HG02884 (cell line): Measurements from ENCODE around the gene ZNF774.
A peak's percentile ranks its signal among the peaks of the same experiment; 100 is the strongest.
"Not testable (repeated sequence)": the region's sequence is repeated elsewhere in the genome, so short reads cannot be mapped to it uniquely, and the experiment has no call there.

Experiments used
- ATAC-seq: cut with Tn5 transposase; IDR thresholded peaks from one replicate; pipeline ENCODE4 v1.9.1; 2021; ENCODE audit warnings: mild to moderate bottlenecking, moderate library complexity; ENCODE audit not compliant: unreplicated experiment

The ZNF774 gene

DNA sequence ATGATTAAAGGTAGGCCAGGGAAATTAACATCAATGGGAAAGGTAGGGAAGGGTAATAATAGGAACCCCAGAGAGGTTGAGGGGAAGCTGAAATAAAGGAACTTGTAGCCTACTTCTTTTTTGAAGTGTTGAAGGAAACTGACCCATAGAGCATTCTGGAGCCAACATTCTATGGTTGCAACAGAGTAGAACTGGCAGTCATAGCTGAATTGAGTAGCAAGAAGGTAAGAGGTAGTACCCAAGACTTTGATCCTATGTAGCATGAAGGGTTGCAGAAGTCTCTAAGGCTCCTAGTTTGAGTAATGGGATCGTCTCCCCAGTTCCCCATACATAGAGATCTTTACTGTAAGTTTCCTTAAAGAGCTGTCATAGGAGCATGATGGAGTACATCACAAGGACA lies 7.4 kb upstream of the ZNF774 start:
- no peak for ATAC-seq

- no peak for ATAC-seq
Measured at GRCh38 chr15:90345857-90346256, 6.2 kb upstream of the ZNF774 start.

GRCh38 chr15:90347431-90348065 lies 4.5 kb upstream of the ZNF774 start:
- not testable (repeated sequence) for ATAC-seq

DNA sequence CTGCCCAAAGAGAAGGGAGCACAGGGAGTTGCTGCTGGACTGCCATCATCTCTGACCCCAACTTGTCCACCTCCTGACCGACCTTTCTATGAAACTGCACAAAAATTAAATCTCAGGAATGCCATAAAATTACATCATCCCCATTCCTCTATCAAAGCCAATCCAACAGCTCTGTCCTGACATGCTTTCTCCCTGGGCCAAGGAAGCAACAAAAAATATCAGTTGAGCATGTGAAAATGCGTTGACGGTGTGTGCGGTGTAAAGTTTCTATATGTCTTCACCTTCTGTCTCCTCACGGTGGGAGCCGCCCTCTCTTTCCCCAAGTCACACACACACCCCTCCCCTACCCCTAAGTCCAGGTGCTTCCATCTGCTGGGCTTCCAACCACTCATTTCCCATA lies 3.6 kb upstream of the ZNF774 start:
- no peak for ATAC-seq

GRCh38 chr15:90349072-90349471 lies 3.0 kb upstream of the ZNF774 start:
- ATAC-seq, result no peak

GRCh38 chr15:90349821-90350220 lies 2.3 kb upstream of the ZNF774 start:
- ATAC-seq, result no peak

DNA sequence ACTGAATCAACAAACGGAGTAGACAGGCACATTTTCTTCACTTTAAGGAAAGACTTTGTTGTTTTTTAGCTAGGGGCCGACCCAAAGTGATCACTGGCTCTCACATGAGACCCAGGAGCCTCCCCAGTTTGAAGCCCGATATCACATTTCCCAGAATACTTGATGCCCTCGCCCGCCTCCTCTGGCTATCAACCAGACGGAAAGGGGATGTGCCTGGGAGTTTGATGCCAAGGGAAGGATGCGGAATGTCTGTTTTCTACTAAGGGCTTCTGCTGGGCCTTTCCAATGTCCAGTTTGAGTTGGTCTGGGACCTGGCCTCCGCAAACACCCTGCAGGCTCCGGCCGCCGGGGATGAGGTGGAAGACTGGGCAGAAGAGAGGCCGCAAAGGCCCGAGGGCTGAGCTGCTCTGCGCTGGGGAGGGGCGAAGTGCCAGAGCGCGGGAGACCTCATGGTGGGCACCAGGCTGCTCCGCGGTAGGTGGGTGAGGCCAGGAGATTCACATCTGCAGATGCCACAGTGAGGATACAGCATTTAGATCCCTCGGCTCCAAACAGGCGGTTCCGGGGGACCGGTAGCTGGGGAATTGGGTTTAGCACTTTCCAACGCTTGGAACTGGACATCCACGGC lies 491 bp upstream of the ZNF774 start:
- peak; percentile 19 for ATAC-seq

- no peak for ATAC-seq
Measured at GRCh38 chr15:90354986-90355385, 2.9 kb downstream of the ZNF774 start.

DNA sequence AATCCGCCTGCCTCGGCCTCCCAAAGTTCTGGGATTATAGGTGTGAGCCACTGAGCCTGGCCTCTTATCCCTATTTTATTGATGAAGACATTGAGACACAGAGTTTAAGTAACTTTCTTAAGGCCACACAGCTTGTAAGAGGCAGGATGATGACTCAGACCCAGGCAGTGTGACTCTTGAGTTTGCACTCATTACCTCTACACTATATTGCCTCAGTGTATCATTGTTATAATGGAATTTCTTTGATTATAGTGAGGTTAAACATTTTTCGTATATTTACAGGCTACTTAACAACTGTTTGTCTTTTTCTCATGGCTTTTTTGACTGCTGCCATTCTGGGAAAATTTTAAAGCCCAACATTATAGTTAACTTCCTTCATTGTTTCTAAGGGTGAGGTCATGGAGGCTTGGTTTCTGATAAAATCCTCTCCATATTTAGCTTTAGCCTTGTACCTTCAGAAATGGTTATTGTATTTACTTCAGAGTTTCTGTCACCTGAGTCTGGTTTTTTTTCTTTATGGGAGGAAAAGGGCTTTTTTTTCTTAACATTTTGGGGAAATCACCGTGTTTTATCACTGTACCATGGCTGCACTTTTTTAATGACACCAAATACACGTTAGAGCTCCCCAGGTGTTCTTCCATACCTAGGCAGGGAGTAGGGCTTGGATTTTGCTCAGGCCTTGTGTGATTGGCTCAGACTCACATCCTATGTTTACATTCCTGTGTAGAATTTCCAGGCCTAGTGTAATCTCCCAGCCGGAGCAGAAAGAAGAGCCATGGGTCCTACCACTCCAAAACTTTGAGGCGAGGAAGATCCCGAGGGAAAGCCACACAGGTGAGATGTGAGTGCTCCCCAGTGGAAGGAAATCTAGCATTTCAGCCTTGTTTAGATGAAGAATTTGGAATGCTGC lies 6.3 kb downstream of the ZNF774 start:
- no peak for ATAC-seq

GRCh38 chr15:90360746-90361145 lies 8.7 kb downstream of the ZNF774 start:
- ATAC-seq, result no peak

GRCh38 chr15:90362936-90363212 lies 10.8 kb downstream of the ZNF774 start:
- ATAC-seq, result no peak

GRCh38 chr15:90364251-90364650 lies 12.2 kb downstream of the ZNF774 start:
- ATAC-seq, result no peak

DNA sequence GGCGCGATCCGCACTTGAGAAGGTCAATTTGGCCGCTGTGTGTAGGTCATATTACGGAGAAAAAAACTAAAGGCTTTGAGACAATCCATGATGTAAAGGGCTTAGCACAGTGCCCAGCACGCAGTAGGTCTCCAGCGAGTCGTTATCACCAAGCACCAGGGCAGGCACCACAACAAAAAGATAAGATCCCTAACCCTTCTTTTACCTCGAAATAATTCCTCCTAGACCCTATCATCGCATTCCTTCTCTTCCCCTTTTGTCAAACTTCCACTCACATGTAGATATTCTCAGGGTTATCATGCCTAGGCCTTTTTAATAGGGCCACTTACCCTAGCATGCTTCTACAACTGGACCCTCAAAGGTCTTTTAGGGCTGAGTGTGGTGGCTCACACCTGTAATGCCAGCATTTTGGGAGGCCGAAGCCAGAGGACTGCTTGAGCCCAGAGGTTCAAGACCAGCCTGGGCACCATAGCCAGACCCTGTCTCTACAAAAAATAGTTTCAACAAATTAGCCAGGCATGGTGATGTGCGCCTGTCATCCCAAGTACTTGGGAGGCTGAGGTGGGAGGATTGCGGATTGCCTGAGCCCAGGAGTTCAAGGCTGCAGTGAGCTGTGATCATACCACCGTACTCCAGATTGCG lies 13.5 kb downstream of the ZNF774 start:
- ATAC-seq, result no peak

DNA sequence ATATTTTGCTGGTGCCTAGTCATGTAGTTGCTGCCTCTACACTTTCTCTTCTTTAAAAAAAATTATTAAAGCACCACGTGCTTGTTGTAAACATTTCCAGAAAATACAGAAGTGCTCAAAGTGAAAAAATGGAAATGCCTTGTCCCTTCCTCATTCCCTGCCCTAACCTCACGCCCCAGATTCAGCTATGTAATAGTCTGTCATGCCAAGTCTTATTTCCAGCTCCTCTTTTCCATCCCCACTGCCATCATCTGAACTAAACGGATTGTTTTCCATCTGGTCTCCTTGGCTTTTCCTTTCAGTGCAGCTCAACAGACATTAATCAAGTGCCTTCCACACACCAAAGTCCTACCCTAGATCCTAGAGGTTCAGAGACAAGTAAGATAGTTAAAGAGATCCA lies 15.5 kb downstream of the ZNF774 start:
- no peak for ATAC-seq

DNA sequence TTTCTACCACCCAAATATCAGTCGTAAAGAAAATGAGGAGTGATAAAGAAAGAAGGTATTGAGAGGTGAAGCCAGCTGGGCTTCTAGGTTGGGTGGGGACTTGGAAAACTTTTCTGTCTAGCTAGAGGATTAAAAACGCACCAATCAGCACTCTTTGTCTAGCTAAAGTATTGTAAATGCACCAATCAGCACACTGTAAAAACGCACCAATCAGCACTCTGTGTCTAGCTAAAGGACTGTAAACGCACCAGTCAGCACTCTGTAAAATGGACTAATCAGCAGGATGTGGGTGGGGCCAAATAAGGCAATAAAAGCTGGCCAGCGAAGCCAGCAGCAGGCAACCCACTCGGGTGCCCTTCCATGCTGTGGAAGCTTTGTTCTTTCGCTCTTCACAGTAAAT lies 23.0 kb downstream of the ZNF774 start:
- ATAC-seq, result no peak

DNA sequence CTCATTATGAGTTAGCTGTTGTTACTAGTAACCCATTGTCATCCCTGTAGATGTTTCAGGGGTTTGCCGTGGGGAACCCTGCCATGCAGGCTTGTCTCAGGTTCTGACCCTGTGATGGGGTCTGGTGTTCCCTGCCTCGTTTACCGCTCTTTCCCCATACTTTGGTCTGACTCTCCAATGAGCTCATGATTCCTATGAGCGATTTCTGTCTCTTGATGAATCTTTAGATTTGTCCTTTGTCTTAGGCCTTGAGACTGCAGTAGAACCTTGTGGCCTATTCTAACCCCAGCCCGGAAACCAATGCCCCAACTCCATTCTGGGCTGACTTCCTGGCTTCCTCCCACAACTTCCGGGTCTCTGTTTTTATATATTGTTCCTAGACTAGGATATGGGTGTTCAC lies 24.7 kb downstream of the ZNF774 start:
- ATAC-seq, result no peak

DNA sequence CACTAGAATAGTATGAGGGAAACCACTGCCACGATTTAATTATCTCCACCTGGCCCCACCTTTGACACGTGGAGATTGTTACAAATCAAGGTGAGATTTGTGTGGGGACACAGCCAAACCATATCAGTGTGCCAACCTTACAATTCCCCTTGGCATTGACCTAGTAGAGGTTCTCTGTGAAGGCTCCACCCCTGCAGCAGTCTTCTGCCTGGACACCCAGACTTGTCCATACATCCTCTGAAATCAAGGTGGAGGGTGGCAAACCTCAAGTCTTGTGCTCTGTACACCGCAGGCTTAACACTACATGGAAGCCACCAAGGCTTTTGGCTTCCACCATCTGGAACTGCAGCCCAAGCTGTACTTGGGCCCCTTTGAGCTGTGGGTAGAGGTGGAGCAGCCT lies 27.2 kb downstream of the ZNF774 start:
- ATAC-seq, result no peak

DNA sequence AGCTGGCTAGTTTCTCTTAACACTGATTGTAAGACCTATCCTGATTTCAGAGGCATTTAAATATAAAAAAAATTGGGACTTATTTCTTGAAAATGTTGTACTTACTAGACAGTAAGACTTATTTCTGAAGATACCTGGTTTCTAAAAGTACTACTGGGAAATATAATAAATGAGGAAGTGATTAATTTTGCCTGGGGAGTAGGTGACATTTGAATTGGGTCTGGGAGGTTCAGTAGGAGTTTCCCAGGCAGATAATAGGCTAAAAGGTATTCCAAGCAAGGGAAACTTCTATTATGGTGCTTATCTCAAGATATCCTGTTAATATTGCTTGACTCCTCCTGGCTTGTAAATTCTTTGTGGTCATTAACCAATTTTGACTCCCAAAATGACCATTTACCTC lies 29.4 kb downstream of the ZNF774 start:
- ATAC-seq, result no peak

GRCh38 chr15:90382320-90382719 lies 30.2 kb downstream of the ZNF774 start:
- ATAC-seq, result no peak

GRCh38 chr15:90386221-90386620 lies 34.1 kb downstream of the ZNF774 start:
- ATAC-seq, result no peak

DNA sequence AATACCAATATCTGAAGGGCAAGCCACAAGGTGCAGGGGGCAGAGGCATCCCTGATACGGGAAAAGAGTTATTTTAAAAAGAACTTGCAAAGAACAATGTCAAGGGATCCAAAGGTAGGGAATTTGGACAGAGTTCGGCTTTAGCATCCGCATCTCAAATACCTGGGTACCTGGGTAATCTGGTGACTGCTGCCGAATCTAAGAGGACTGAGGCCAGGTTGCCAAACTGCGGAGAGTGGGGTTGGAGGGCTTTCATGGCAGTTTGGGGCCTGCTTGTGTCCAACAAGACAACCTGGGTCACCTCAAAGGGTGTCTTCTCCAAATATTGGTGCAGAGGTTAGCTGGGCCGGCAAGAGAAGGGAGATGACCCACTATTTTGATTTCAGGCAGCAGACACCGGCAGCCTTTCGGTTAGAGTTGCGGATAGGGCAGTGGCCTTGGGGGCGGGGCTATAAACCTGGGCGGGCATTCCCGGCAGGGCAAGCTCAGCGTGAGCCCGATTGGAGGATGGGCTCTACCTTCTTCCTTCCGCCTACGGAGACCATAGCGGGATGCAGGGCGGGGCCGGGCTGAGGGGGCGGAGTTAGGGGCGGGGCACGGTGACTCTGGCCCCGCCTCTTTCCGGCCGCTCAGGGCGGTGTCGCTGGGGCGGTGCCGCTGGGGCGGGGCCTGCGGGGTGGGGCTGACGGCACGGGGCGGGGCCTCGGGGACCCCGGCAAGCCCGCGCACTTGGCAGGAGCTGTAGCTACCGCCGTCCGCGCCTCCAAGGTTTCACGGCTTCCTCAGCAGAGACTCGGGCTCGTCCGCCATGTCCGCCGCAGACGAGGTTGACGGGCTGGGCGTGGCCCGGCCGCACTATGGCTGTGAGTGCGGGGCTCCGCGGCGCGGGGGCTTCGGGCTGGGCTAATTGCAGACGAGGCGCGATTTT lies 35.7 kb downstream of the ZNF774 start, which contains the start of gene IQGAP1:
TSS of gene IQGAP1 (plus strand) at position 709 of the 928 bp plus-strand sequence. CDS start at position 809, 100 bp downstream.
- peak; percentile 86 for ATAC-seq
